ENCODE results near the gene CTNNA3.

DNA sequence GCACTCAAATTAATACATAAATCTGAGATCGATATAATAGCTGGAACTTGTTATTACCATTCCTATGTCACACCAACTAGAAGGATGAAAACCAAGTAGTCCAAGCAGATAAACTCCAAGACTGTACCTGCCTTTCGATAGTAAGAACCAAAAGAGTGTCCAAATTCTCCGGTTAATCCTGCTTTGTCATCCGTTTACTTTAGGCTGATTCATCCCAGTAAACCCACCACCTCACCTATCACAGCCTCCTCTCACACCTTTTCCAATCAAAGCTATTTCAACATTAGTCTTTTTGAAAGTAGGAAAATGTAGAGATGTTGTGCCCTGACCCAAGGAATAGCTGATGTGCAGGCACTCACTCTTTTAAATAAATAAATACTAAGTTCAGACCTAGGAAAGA lies 177.2 kb downstream of the CTNNA3 start:
- TF ChIP-seq, protein P1, sequence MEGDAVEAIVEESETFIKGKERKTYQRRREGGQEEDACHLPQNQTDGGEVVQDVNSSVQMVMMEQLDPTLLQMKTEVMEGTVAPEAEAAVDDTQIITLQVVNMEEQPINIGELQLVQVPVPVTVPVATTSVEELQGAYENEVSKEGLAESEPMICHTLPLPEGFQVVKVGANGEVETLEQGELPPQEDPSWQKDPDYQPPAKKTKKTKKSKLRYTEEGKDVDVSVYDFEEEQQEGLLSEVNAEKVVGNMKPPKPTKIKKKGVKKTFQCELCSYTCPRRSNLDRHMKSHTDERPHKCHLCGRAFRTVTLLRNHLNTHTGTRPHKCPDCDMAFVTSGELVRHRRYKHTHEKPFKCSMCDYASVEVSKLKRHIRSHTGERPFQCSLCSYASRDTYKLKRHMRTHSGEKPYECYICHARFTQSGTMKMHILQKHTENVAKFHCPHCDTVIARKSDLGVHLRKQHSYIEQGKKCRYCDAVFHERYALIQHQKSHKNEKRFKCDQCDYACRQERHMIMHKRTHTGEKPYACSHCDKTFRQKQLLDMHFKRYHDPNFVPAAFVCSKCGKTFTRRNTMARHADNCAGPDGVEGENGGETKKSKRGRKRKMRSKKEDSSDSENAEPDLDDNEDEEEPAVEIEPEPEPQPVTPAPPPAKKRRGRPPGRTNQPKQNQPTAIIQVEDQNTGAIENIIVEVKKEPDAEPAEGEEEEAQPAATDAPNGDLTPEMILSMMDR (IDR thresholded peaks at IDR 0.05): no peak
- TF ChIP-seq POLR2A (IDR thresholded peaks at IDR 0.05): no peak

Measured in right lobe of liver (tissue), 4 donors.